DND-41 (cell line): ENCODE data around the gene MYRIP.

Experiments used
- ATAC-seq: fragments of 200-7000 bp; cut with Tn5 transposase; 3 replicates; pipeline ENCODE4 v1.9.1; 2021; ENCODE audit warnings: low read depth; ENCODE audit not compliant: insufficient read depth
- DNase-seq: peaks from one replicate; pipeline ENCODE4 v3.0.0-alpha.2; 2020
- H2AFZ ChIP-seq: 2 replicates; pipeline ENCODE4 v1.6.0; 2012; ENCODE audit warnings: low read depth, low read length
- H3K27ac ChIP-seq: 2 replicates; pipeline ENCODE4 v1.5.1; 2012; ENCODE audit warnings: low read length, inconsistent platforms
- H3K27me3 ChIP-seq: fragments of 200-600 bp; sonication (generic); 2 replicates; pipeline ENCODE4 v1.6.0; 2012; ENCODE audit warnings: low read length, mild to moderate bottlenecking, inconsistent platforms; ENCODE audit not compliant: insufficient read depth, poor library complexity
- H3K36me3 ChIP-seq: 2 replicates; pipeline ENCODE4 v1.5.1; 2012; ENCODE audit warnings: low read length, inconsistent platforms; ENCODE audit not compliant: insufficient read depth
- H3K4me1 ChIP-seq: 2 replicates; pipeline ENCODE4 v1.5.1; 2012; ENCODE audit warnings: mild to moderate bottlenecking, low read length; ENCODE audit not compliant: insufficient read depth
- H3K4me2 ChIP-seq: 2 replicates; pipeline ENCODE4 v1.6.0; 2012; ENCODE audit warnings: mild to moderate bottlenecking, moderate library complexity, low read length, inconsistent platforms; ENCODE audit not compliant: insufficient read depth
- H3K4me3 ChIP-seq, 2 experiments: fragments of 200-600 bp in 1 of 2; shearing (Covaris generic) in 1 of 2; 2 replicates each; pipeline ENCODE4 v1.5.1; 2012 to 2016; ENCODE audit warnings: inconsistent platforms in 2 of 2, low read length in 2 of 2, mild to moderate bottlenecking in 2 of 2, low read depth in 1 of 2, moderate library complexity in 1 of 2
- H3K79me2 ChIP-seq: 2 replicates; pipeline ENCODE4 v1.6.0; 2012; ENCODE audit warnings: low read length, inconsistent platforms; ENCODE audit not compliant: insufficient read depth
- H3K9ac ChIP-seq: 2 replicates; pipeline ENCODE4 v1.6.0; 2012; ENCODE audit warnings: low read depth, mild to moderate bottlenecking, inconsistent platforms, low read length, moderate library complexity
- H3K9me3 ChIP-seq: 2 replicates; pipeline ENCODE4 v1.5.1; 2012; ENCODE audit warnings: low read length, moderate library complexity, mild to moderate bottlenecking, inconsistent platforms; ENCODE audit not compliant: insufficient read depth, severe bottlenecking
- H4K20me1 ChIP-seq: 2 replicates; pipeline ENCODE4 v1.6.0; 2012; ENCODE audit warnings: low read length; ENCODE audit not compliant: insufficient read depth
- CTCF ChIP-seq: IDR thresholded peaks from 2 replicates; pipeline ENCODE4 v1.5.1; 2012; ENCODE audit warnings: borderline replicate concordance, low read length, moderate library complexity, mild to moderate bottlenecking; ENCODE audit not compliant: poor library complexity, severe bottlenecking; ENCODE audit errors: extremely low read depth
- EZH2 ChIP-seq: IDR thresholded peaks from 3 replicates; pipeline ENCODE4 v1.6.1; 2012; ENCODE audit warnings: borderline replicate concordance, low read depth, mild to moderate bottlenecking, moderate library complexity, low read length, inconsistent platforms; ENCODE audit not compliant: severe bottlenecking

MYRIP gene

GRCh38 chr3:39779511-39780230, 29.7 kb upstream of the MYRIP start:
- DNase-seq: no peak

GRCh38 chr3:39780352-39780751, 29.1 kb upstream of the MYRIP start:
- no peak for TF ChIP-seq CTCF
- TF ChIP-seq EZH2: no peak
- H3K4me3 ChIP-seq: no peak overlapping the region
- no peaks in the 10 kb centered on the region for H3K79me2 ChIP-seq

More at GRCh38 chr3:39779511-39780230, 29.7 kb upstream of the MYRIP start:
- no peaks in the 10 kb centered on the region for H3K4me1 ChIP-seq
- no peak overlapping the region for H3K27ac ChIP-seq
- TF ChIP-seq EZH2 (no peak), CTCF (no peak)
- no peaks in the 10 kb centered on the region for H3K36me3 ChIP-seq
- H3K79me2 ChIP-seq: no peaks in the 10 kb centered on the region
- H3K9me3 ChIP-seq: no peaks in the 10 kb centered on the region
- H3K4me3 ChIP-seq: no peak overlapping the region
- ATAC-seq: no peak
- H3K4me2 ChIP-seq: no peak overlapping the region
- peaks cover 6% of the 10 kb centered on the region for H3K27me3 ChIP-seq
- no peak overlapping the region for H2AFZ ChIP-seq
- no peaks in the 10 kb centered on the region for H4K20me1 ChIP-seq
- no peak overlapping the region for H3K9ac ChIP-seq

GRCh38 chr3:39781025-39781424, 28.4 kb upstream of the MYRIP start:
- TF ChIP-seq EZH2: no peak
- DNase-seq (no peak), ATAC-seq (no peak)
- Histone ChIP-seq H3K9me3 (no peaks in the 10 kb centered on the region), H3K79me2 (no peaks in the 10 kb centered on the region), H3K36me3 (no peaks in the 10 kb centered on the region), H3K27me3 (peaks cover 6% of the 10 kb centered on the region), H3K9ac (no peak overlapping the region), H4K20me1 (no peaks in the 10 kb centered on the region), H3K4me2 (no peak overlapping the region), H3K4me3 (no peak overlapping the region), H2AFZ (no peak overlapping the region), H3K4me1 (no peaks in the 10 kb centered on the region), H3K27ac (no peak overlapping the region)

More at GRCh38 chr3:39780352-39780751, 29.1 kb upstream of the MYRIP start:
- H3K36me3 ChIP-seq: no peaks in the 10 kb centered on the region
- no peak for DNase-seq
- no peaks in the 10 kb centered on the region for H3K4me1 ChIP-seq
- no peaks in the 10 kb centered on the region for H4K20me1 ChIP-seq
- no peaks in the 10 kb centered on the region for H3K9me3 ChIP-seq
- H3K27ac ChIP-seq: no peak overlapping the region
- no peak for ATAC-seq
- H3K27me3 ChIP-seq: peaks cover 6% of the 10 kb centered on the region
- H3K9ac ChIP-seq: no peak overlapping the region
- H3K4me2 ChIP-seq: no peak overlapping the region
- H2AFZ ChIP-seq: no peak overlapping the region

GRCh38 chr3:39781632-39782031, 27.8 kb upstream of the MYRIP start:
- no peak overlapping the region for H3K27ac ChIP-seq
- H3K36me3 ChIP-seq: no peaks in the 10 kb centered on the region
- TF ChIP-seq CTCF (no peak), EZH2 (no peak)
- H3K4me3 ChIP-seq: no peak overlapping the region
- no peak overlapping the region for H3K4me2 ChIP-seq
- no peaks in the 10 kb centered on the region for H4K20me1 ChIP-seq
- DNase-seq (no peak), ATAC-seq (no peak)
- H3K79me2 ChIP-seq: no peaks in the 10 kb centered on the region
- H3K4me1 ChIP-seq: no peaks in the 10 kb centered on the region
- no peaks in the 10 kb centered on the region for H3K9me3 ChIP-seq
- H3K9ac ChIP-seq: no peak overlapping the region
- H3K27me3 ChIP-seq: peaks cover 5% of the 10 kb centered on the region
- no peak overlapping the region for H2AFZ ChIP-seq
